Stimulated activated naive CD8-positive, alpha-beta T cell treated with anti-CD3 and anti-CD28 coated beads, Interleukin-15, Interleukin-2, amounts not matched to agents 100 ng/mL and 50 ng/mL, for 24 hours (primary cell): Measurements from ENCODE around the gene PFAS.

Experiments
- H3K27ac Mint-ChIP-seq: one replicate; pipeline ENCODE4 v1.8.0; 2021; ENCODE audit warnings: mild to moderate bottlenecking, mixed read lengths
- H3K27me3 Mint-ChIP-seq: one replicate; pipeline ENCODE4 v1.8.0; 2021; ENCODE audit warnings: mixed read lengths
- H3K36me3 Mint-ChIP-seq: one replicate; pipeline ENCODE4 v1.8.0; 2021; ENCODE audit warnings: low read depth, mixed read lengths
- H3K4me1 Mint-ChIP-seq: one replicate; pipeline ENCODE4 v1.8.0; 2021; ENCODE audit warnings: low read depth, mixed read lengths
- H3K4me3 Mint-ChIP-seq: one replicate; pipeline ENCODE4 v1.8.0; 2021; ENCODE audit warnings: mild to moderate bottlenecking, mixed read lengths
- H3K9me3 Mint-ChIP-seq: one replicate; pipeline ENCODE4 v1.8.0; 2021; ENCODE audit warnings: mixed read lengths

PFAS gene

GRCh38 chr17:8273884-8274444 is 24.9 kb downstream of the PFAS start:
- peaks cover 29% of the 10 kb centered on the region for H3K36me3 Mint-ChIP-seq
- no peaks in the 10 kb centered on the region for H3K4me1 Mint-ChIP-seq
- no peak overlapping the region for H3K4me3 Mint-ChIP-seq
- no peak overlapping the region for H3K27ac Mint-ChIP-seq
- H3K9me3 Mint-ChIP-seq, result no peaks in the 10 kb centered on the region
- no peaks in the 10 kb centered on the region for H3K27me3 Mint-ChIP-seq

GRCh38 chr17:8274816-8275215 is 25.7 kb downstream of the PFAS start:
- no peaks in the 10 kb centered on the region for H3K4me1 Mint-ChIP-seq
- no peaks in the 10 kb centered on the region for H3K27me3 Mint-ChIP-seq
- no peak overlapping the region for H3K4me3 Mint-ChIP-seq
- peaks cover 22% of the 10 kb centered on the region for H3K36me3 Mint-ChIP-seq
- no peak overlapping the region for H3K27ac Mint-ChIP-seq
- H3K9me3 Mint-ChIP-seq, result no peaks in the 10 kb centered on the region

GRCh38 chr17:8275421-8276290 is 26.6 kb downstream of the PFAS start:
- Mint-ChIP-seq H3K4me1 (no peaks in the 10 kb centered on the region), H3K27ac (no peak overlapping the region), H3K27me3 (no peaks in the 10 kb centered on the region), H3K36me3 (peaks cover 14% of the 10 kb centered on the region), H3K9me3 (no peaks in the 10 kb centered on the region), H3K4me3 (no peak overlapping the region)

GRCh38 chr17:8277317-8277716 is 28.2 kb downstream of the PFAS start:
- Mint-ChIP-seq H3K27ac (no peak overlapping the region), H3K27me3 (no peaks in the 10 kb centered on the region), H3K4me3 (no peak overlapping the region), H3K36me3 (peaks cover 5% of the 10 kb centered on the region), H3K4me1 (peaks cover 5% of the 10 kb centered on the region), H3K9me3 (no peaks in the 10 kb centered on the region)

- Mint-ChIP-seq H3K36me3 (no peaks in the 10 kb centered on the region), H3K27me3 (no peaks in the 10 kb centered on the region), H3K27ac (no peak overlapping the region), H3K9me3 (no peaks in the 10 kb centered on the region), H3K4me1 (peaks cover 6% of the 10 kb centered on the region), H3K4me3 (no peak overlapping the region)
Observed at GRCh38 chr17:8282345-8282744, 33.3 kb downstream of the PFAS start.

- no peak overlapping the region for H3K4me3 Mint-ChIP-seq
- no peaks in the 10 kb centered on the region for H3K9me3 Mint-ChIP-seq
- H3K36me3 Mint-ChIP-seq, result no peaks in the 10 kb centered on the region
- H3K27me3 Mint-ChIP-seq, result no peaks in the 10 kb centered on the region
- H3K27ac Mint-ChIP-seq, result no peak overlapping the region
- peaks cover 15% of the 10 kb centered on the region for H3K4me1 Mint-ChIP-seq
Observed at GRCh38 chr17:8283356-8283755, 34.3 kb downstream of the PFAS start.

- Mint-ChIP-seq H3K4me1 (peaks cover 17% of the 10 kb centered on the region), H3K27ac (no peak overlapping the region), H3K27me3 (no peaks in the 10 kb centered on the region), H3K9me3 (no peaks in the 10 kb centered on the region), H3K4me3 (no peak overlapping the region), H3K36me3 (no peaks in the 10 kb centered on the region)
Observed at GRCh38 chr17:8284126-8284525, 35.0 kb downstream of the PFAS start.

- Mint-ChIP-seq H3K9me3 (no peaks in the 10 kb centered on the region), H3K4me3 (no peak overlapping the region), H3K27me3 (no peaks in the 10 kb centered on the region), H3K4me1 (peaks cover 29% of the 10 kb centered on the region), H3K36me3 (no peaks in the 10 kb centered on the region), H3K27ac (no peak overlapping the region)
Observed at GRCh38 chr17:8285270-8286181, 36.4 kb downstream of the PFAS start.

- Mint-ChIP-seq H3K27ac (peak overlapping the region; percentile 93), H3K4me1 (peaks cover 25% of the 10 kb centered on the region), H3K36me3 (no peaks in the 10 kb centered on the region), H3K27me3 (no peaks in the 10 kb centered on the region), H3K4me3 (peak overlapping the region; percentile 94), H3K9me3 (no peaks in the 10 kb centered on the region)
Observed at GRCh38 chr17:8287651-8288335, 38.7 kb downstream of the PFAS start.

- H3K4me1 Mint-ChIP-seq, result peaks cover 30% of the 10 kb centered on the region
- no peaks in the 10 kb centered on the region for H3K27me3 Mint-ChIP-seq
- peak within 1 kb of the TSS; percentile 93 for H3K27ac Mint-ChIP-seq
- no peaks in the 10 kb centered on the region for H3K36me3 Mint-ChIP-seq
- H3K4me3 Mint-ChIP-seq, result peak within 1 kb of the TSS; percentile 94
- no peaks in the 10 kb centered on the region for H3K9me3 Mint-ChIP-seq
Observed at GRCh38 chr17:8288336-8289102, 39.4 kb downstream of the PFAS start, which contains the start of gene RANGRF. TSS of gene RANGRF (plus strand) at chr17:8288670. CDS start at chr17:8288789, 119 bp downstream.

GRCh38 chr17:8289103-8289397 is 40.0 kb downstream of the PFAS start:
- Mint-ChIP-seq H3K27me3 (no peaks in the 10 kb centered on the region), H3K4me3 (peak overlapping the region; percentile 94), H3K4me1 (peaks cover 30% of the 10 kb centered on the region), H3K9me3 (no peaks in the 10 kb centered on the region), H3K27ac (peak overlapping the region; percentile 93), H3K36me3 (no peaks in the 10 kb centered on the region)

GRCh38 chr17:8290043-8290442 is 41.0 kb downstream of the PFAS start:
- H3K27ac Mint-ChIP-seq, result peak overlapping the region; percentile 3
- peaks cover 36% of the 10 kb centered on the region for H3K4me1 Mint-ChIP-seq
- no peaks in the 10 kb centered on the region for H3K36me3 Mint-ChIP-seq
- H3K27me3 Mint-ChIP-seq, result no peaks in the 10 kb centered on the region
- H3K4me3 Mint-ChIP-seq, result peak overlapping the region; percentile 94
- H3K9me3 Mint-ChIP-seq, result no peaks in the 10 kb centered on the region

GRCh38 chr17:8292639-8293395 is 43.7 kb downstream of the PFAS start:
- no peaks in the 10 kb centered on the region for H3K27me3 Mint-ChIP-seq
- H3K36me3 Mint-ChIP-seq, result no peaks in the 10 kb centered on the region
- H3K9me3 Mint-ChIP-seq, result no peaks in the 10 kb centered on the region
- H3K4me1 Mint-ChIP-seq, result peaks cover 39% of the 10 kb centered on the region
- H3K27ac Mint-ChIP-seq, result no peak overlapping the region
- H3K4me3 Mint-ChIP-seq, result no peak overlapping the region
